ENCODE results near the gene TCEAL5.

- TF ChIP-seq CTCF (IDR thresholded peaks at IDR 0.05 in 4 of 5, conservative IDR thresholded peaks at IDR 0.05 in 1 of 5) (no peak), POLR2A (IDR thresholded peaks at IDR 0.05) (no peak)
Observed at GRCh38 chrX:103233263-103233662, 43.3 kb downstream of the TCEAL5 start.

All from gastrocnemius medialis (tissue), 4 donors.